ENCODE data around the gene KRT27. TPM values are rescaled to one million over a fixed set of nuclear protein-coding genes. Genes with fewer than 3 reads are reported as not detected.
A peak's percentile ranks its signal among the peaks of the same experiment; 100 is the strongest.

The KRT27 gene
- total RNA-seq, 1 donor from 2014 or later: not detected

GRCh38 chr17:40813804-40814203 is 31.5 kb upstream of the KRT27 start:
- no peak overlapping the region for H3K4me3 Mint-ChIP-seq (ENCODE audit: unreplicated experiment)
- H3K36me3 Mint-ChIP-seq (ENCODE audit: low read depth): peaks cover 8% of the 10 kb centered on the region
- H3K27ac Mint-ChIP-seq (ENCODE audit: unreplicated experiment): no peak overlapping the region
- H3K9me3 Mint-ChIP-seq (ENCODE audit: low read depth): no peaks in the 10 kb centered on the region
- no peak for DNase-seq (ENCODE audit: low spot score)
- peaks cover 41% of the 10 kb centered on the region for H3K4me1 Mint-ChIP-seq (ENCODE audit: low read depth)
- TF ChIP-seq CTCF (IDR thresholded peaks at IDR 0.05): no peak
- no peaks in the 10 kb centered on the region for H3K27me3 Mint-ChIP-seq (ENCODE audit: low read depth)

GRCh38 chr17:40812639-40813038 is 30.3 kb upstream of the KRT27 start:
- Mint-ChIP-seq H3K4me1 (ENCODE audit: low read depth) (peaks cover 34% of the 10 kb centered on the region), H3K36me3 (ENCODE audit: low read depth) (peaks cover 8% of the 10 kb centered on the region), H3K27ac (ENCODE audit: unreplicated experiment) (no peak overlapping the region), H3K27me3 (ENCODE audit: low read depth) (peaks cover 3% of the 10 kb centered on the region), H3K4me3 (ENCODE audit: unreplicated experiment) (no peak overlapping the region), H3K9me3 (ENCODE audit: low read depth) (no peaks in the 10 kb centered on the region)
- TF ChIP-seq CTCF (IDR thresholded peaks at IDR 0.05): no peak
- DNase-seq (ENCODE audit: low spot score): no peak

- Mint-ChIP-seq H3K27me3 (ENCODE audit: low read depth) (peaks cover 20% of the 10 kb centered on the region), H3K9me3 (ENCODE audit: low read depth) (no peaks in the 10 kb centered on the region), H3K27ac (ENCODE audit: unreplicated experiment) (peak overlapping the region; percentile 46), H3K4me3 (ENCODE audit: unreplicated experiment) (peak overlapping the region; percentile 10), H3K36me3 (ENCODE audit: low read depth) (peaks cover 1% of the 10 kb centered on the region), H3K4me1 (ENCODE audit: low read depth) (peaks cover 25% of the 10 kb centered on the region)
- no peak for TF ChIP-seq CTCF (IDR thresholded peaks at IDR 0.05)
- DNase-seq (ENCODE audit: low spot score): no peak
Observed at GRCh38 chr17:40810494-40810893, 28.1 kb upstream of the KRT27 start.

- H3K36me3 Mint-ChIP-seq (ENCODE audit: low read depth): peaks cover 1% of the 10 kb centered on the region
- no peak for TF ChIP-seq CTCF (IDR thresholded peaks at IDR 0.05)
- no peak overlapping the region for H3K4me3 Mint-ChIP-seq (ENCODE audit: unreplicated experiment)
- H3K9me3 Mint-ChIP-seq (ENCODE audit: low read depth): no peaks in the 10 kb centered on the region
- H3K4me1 Mint-ChIP-seq (ENCODE audit: low read depth): peaks cover 25% of the 10 kb centered on the region
- H3K27ac Mint-ChIP-seq (ENCODE audit: unreplicated experiment): no peak overlapping the region
- no peak for DNase-seq (ENCODE audit: low spot score)
- peaks cover 26% of the 10 kb centered on the region for H3K27me3 Mint-ChIP-seq (ENCODE audit: low read depth)
Observed at GRCh38 chr17:40809721-40810421, 27.5 kb upstream of the KRT27 start.

- Mint-ChIP-seq H3K36me3 (ENCODE audit: low read depth) (peaks cover 1% of the 10 kb centered on the region), H3K27ac (ENCODE audit: unreplicated experiment) (no peak overlapping the region), H3K9me3 (ENCODE audit: low read depth) (no peaks in the 10 kb centered on the region), H3K27me3 (ENCODE audit: low read depth) (peaks cover 35% of the 10 kb centered on the region), H3K4me3 (ENCODE audit: unreplicated experiment) (no peak overlapping the region), H3K4me1 (ENCODE audit: low read depth) (peaks cover 20% of the 10 kb centered on the region)
- no peak for TF ChIP-seq CTCF (IDR thresholded peaks at IDR 0.05)
- no peak for DNase-seq (ENCODE audit: low spot score)
Observed at GRCh38 chr17:40806131-40806530, 23.8 kb upstream of the KRT27 start.

Measured in chondrocyte (in vitro differentiated cells).